Sigmoid colon (tissue), 7 donors: ENCODE data around the gene IL15. TPM values are rescaled to one million over a fixed set of nuclear protein-coding genes. Genes with fewer than 3 reads are reported as not detected.

ENCODE experiments used
- DNase-seq: peaks from one replicate; pipeline ENCODE4 v3.0.0-alpha.2; 2019
- H3K27ac ChIP-seq, 4 donors: fragments of 200-600 bp; sonication (generic); one replicate each; pipeline ENCODE4 v1.5.1; 2016 to 2019; ENCODE audit warnings: mild to moderate bottlenecking in 1 of 4
- H3K27me3 ChIP-seq, 3 donors: fragments of 200-600 bp; sonication (generic); one replicate each; pipeline ENCODE4 v1.5.1; 2019; ENCODE audit warnings: mild to moderate bottlenecking in 1 of 3
- H3K36me3 ChIP-seq, 4 donors: fragments of 200-600 bp; sonication (generic); one replicate each; pipeline ENCODE4 v1.5.1; 2016 to 2019
- H3K4me1 ChIP-seq, 4 donors: fragments of 200-600 bp; sonication (generic); one replicate each; pipeline ENCODE4 v1.5.1; 2017 to 2019
- H3K4me3 ChIP-seq, 4 donors: fragments of 200-600 bp; sonication (generic); one replicate each; pipeline ENCODE4 v1.5.1; 2017 to 2019; ENCODE audit warnings: mild to moderate bottlenecking in 2 of 4, moderate library complexity in 1 of 4
- H3K9me3 ChIP-seq, 4 donors: fragments of 200-600 bp in 3 of 4; sonication (generic) in 3 of 4; one replicate each; pipeline versions ENCODE4 v1.5.1 to v1.6.1; 2013 to 2019
- CTCF ChIP-seq, 4 experiments: fragments of 450-650 bp in 3 of 4; fragments of 200-600 bp in 1 of 4; IDR thresholded peaks; one replicate each; pipeline ENCODE4 v1.5.1; 2016 to 2019; ENCODE audit warnings: antibody characterized with exemption in 4 of 4, mild to moderate bottlenecking in 3 of 4, moderate library complexity in 2 of 4
- EP300 ChIP-seq, 4 donors: sonication (generic); formaldehyde crosslinking; IDR thresholded peaks; one replicate each; pipeline ENCODE4 v1.6.1; 2017; ENCODE audit warnings: antibody characterized with exemption in 4 of 4
- POLR2A ChIP-seq, 2 donors: fragments of 450-650 bp; IDR thresholded peaks; one replicate each; pipeline ENCODE4 v1.6.1; 2016; ENCODE audit warnings: antibody characterized with exemption in 2 of 2, mild to moderate bottlenecking in 2 of 2, moderate library complexity in 2 of 2
- POLR2AphosphoS5 ChIP-seq, 4 donors: sonication (generic); formaldehyde crosslinking; IDR thresholded peaks; one replicate each; pipeline ENCODE4 v1.6.1; 2017; ENCODE audit warnings: antibody characterized with exemption in 4 of 4
- WGBS, 2 donors: extraction: QIAGEN DNeasy Blood & Tissue Kit; methylation state at CpG; one replicate each; pipeline ENCODE4 v1.1.7; 2013; 5-methylcytosine and 5-hydroxymethylcytosine counted together
- intact Hi-C: fragments of 100-400 bp; cut with DNase I; formaldehyde crosslinking; loops from one replicate; pipeline ENCODE4 v1.15.1; 2023
- polyA plus RNA-seq, 3 donors: library from polyadenylated mRNA; stranded (reverse); fragments of 200-250 nt; gene quantifications; one replicate each; pipeline ENCODE4 v1.2.3, GENCODE V29; 2013
- total RNA-seq, 4 donors: library from RNA; depleted of rRNA; stranded (reverse); fragments of >200 nt; gene quantifications; one replicate each; pipeline ENCODE4 v1.1.0, GENCODE V29; 2016
- donor health status: healthy with polysubstance abuse.
- donor health status: Bipolar disorder and iron deficiency.
- donor health status: healthy.

Gene IL15
- total and polyA plus RNA-seq, 7 donors = 5.9 to 16.1 (median 6.5) TPM

GRCh38 chr4:141763374-141763773 is 127.0 kb downstream of the IL15 start:
- intact Hi-C loops = no loop called here
- 61 to 77% methylated on average over 2 of the region's 2 CpGs for WGBS, 2 donors

GRCh38 chr4:141768954-141769353 is 132.6 kb downstream of the IL15 start:
- no peak overlapping the region for H3K27ac ChIP-seq
- H3K4me3 ChIP-seq = no peak overlapping the region
- H3K9me3 ChIP-seq = no peaks in the 10 kb centered on the region
- H3K4me1 ChIP-seq = no peaks in the 10 kb centered on the region
- 56 to 72% methylated on average over 4 of the region's 4 CpGs for WGBS, 2 donors
- TF ChIP-seq CTCF (IDR thresholded peaks at IDR 0.05) (no peak), EP300 (IDR thresholded peaks at IDR 0.05) (no peak), POLR2A (IDR thresholded peaks at IDR 0.05) (no peak), POLR2AphosphoS5 (IDR thresholded peaks at IDR 0.05) (no peak)
- H3K36me3 ChIP-seq = no peaks in the 10 kb centered on the region
- DNase-seq = no peak
- H3K27me3 ChIP-seq = no peaks in the 10 kb centered on the region
- intact Hi-C loops = no loop called here

More at GRCh38 chr4:141763374-141763773, 127.0 kb downstream of the IL15 start:
- Histone ChIP-seq H3K27ac (no peak overlapping the region), H3K4me1 (no peaks in the 10 kb centered on the region), H3K4me3 (no peak overlapping the region), H3K9me3 (no peaks in the 10 kb centered on the region), H3K27me3 (no peaks in the 10 kb centered on the region), H3K36me3 (no peaks in the 10 kb centered on the region)
- TF ChIP-seq POLR2AphosphoS5 (IDR thresholded peaks at IDR 0.05) (no peak), CTCF (IDR thresholded peaks at IDR 0.05) (no peak), EP300 (IDR thresholded peaks at IDR 0.05) (no peak), POLR2A (IDR thresholded peaks at IDR 0.05) (no peak)
- no peak for DNase-seq

GRCh38 chr4:141771889-141772830 is 135.8 kb downstream of the IL15 start:
- no peaks in the 10 kb centered on the region for H3K4me1 ChIP-seq
- H3K36me3 ChIP-seq = no peaks in the 10 kb centered on the region
- H3K27ac ChIP-seq = no peak overlapping the region
- DNase-seq = no peak
- no peaks in the 10 kb centered on the region for H3K9me3 ChIP-seq
- WGBS, 2 donors = 51 to 63% methylated on average over 10 of the region's 10 CpGs
- no peaks in the 10 kb centered on the region for H3K27me3 ChIP-seq
- TF ChIP-seq CTCF (IDR thresholded peaks at IDR 0.05) (no peak), POLR2A (IDR thresholded peaks at IDR 0.05) (no peak), EP300 (IDR thresholded peaks at IDR 0.05) (no peak), POLR2AphosphoS5 (IDR thresholded peaks at IDR 0.05) (no peak)
- H3K4me3 ChIP-seq = no peak overlapping the region
- intact Hi-C loops = no loop called here

GRCh38 chr4:141772838-141773237 is 136.5 kb downstream of the IL15 start:
- WGBS, 2 donors = 91 to 97% methylated on average over 2 of the region's 2 CpGs
- H3K9me3 ChIP-seq = no peaks in the 10 kb centered on the region

More at GRCh38 chr4:141772838-141773237, 136.5 kb downstream of the IL15 start:
- Histone ChIP-seq H3K4me3 (no peak overlapping the region), H3K36me3 (no peaks in the 10 kb centered on the region), H3K4me1 (no peaks in the 10 kb centered on the region), H3K27me3 (no peaks in the 10 kb centered on the region), H3K27ac (no peak overlapping the region)
- DNase-seq = no peak
- TF ChIP-seq CTCF (IDR thresholded peaks at IDR 0.05) = no peak
- intact Hi-C loops = no loop called here
